Caki2 (cell line): Measurements from ENCODE around the gene RARG. TPM values are rescaled to one million over a fixed set of nuclear protein-coding genes. Genes with fewer than 3 reads are reported as not detected.
"Not testable (repeated sequence)": the region's sequence is repeated elsewhere in the genome, so short reads cannot be mapped to it uniquely, and the experiment has no call there.

Experiments used
- DNase-seq: peaks from one replicate; pipeline ENCODE4 v3.0.0-alpha.2; 2015; ENCODE audit warnings: low read depth
- in situ Hi-C: cut with HindIII; loops from 2 replicates; pipeline ENCODE4 v1.10.0; 2016; ENCODE audit warnings: low sequenced_read_pairs, low pct_unique_long_range_greater_than_20kb, mixed read lengths
- total RNA-seq: library from RNA; depleted of rRNA; stranded (reverse); fragments of >200 nt; shearing (Covaris generic); gene quantifications from 2 replicates; pipeline ENCODE4 v1.2.3, GENCODE V29; 2014; ENCODE audit warnings: low replicate concordance; rRNA removed

Gene RARG
- total RNA-seq, 1 experiment from 2014 or later: 28.6 TPM

DNA sequence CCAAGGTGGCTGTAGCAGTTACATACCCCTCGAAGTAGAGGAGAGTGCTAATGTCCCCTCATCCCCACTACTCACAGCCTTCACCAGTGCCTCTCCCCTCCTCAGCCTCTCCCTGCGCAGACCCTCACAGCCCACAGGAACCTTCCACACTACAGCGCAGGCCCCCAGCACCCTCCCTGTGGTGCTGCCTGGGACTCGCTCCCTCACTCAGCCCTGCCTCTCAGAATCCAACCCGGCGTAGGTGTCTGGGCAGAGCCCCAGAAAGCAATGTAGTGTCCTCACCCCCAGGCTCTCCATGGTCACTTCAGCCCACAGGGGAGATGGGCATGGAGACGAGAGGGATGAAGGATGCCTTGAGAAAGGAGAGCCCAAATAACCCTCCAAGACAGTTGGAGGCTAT, 62.4 kb downstream of the RARG start:
- in situ Hi-C loops: no loop called here
- DNase-seq: no peak

DNA sequence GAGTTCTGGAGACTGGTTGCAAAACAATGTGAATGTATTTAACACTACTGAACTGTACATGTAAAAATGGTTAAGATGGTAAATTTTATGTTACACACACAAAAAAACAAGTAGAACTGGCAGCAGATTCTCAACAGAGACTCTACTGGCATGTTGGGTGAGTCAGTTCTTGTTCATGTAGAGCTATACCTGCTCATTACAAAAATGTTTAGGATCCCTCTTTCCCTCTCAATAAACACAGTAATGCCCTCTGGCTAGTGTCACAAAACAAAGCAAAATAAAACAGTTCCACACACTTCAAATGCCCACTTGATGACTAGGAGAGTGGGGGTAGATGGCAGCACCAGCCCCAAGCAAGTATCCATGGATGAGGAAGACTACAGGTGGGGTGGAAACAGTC, 65.2 kb downstream of the RARG start:
- DNase-seq: no peak
- in situ Hi-C loops: no loop called here

DNA sequence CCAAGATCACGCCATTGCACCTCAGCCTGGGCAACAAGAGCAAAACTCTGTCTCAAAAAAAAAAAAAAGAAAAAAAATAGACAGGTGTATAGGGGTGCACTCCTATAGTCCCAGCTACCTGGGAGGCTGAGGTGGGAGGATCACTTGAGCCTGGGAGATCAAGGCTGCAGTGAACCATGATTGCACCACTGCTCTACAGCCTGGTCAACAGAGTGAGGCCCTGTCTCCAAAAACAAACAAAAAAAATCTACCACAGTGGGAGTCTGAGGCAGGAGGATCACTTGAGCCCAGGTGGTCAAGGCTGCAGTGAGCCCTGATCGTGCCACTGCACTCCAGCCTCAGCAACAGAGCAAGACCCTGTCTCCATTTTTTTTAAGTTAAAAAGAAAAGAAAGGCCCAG, 69.0 kb downstream of the RARG start:
- in situ Hi-C loops: not testable (repeated sequence)

DNA sequence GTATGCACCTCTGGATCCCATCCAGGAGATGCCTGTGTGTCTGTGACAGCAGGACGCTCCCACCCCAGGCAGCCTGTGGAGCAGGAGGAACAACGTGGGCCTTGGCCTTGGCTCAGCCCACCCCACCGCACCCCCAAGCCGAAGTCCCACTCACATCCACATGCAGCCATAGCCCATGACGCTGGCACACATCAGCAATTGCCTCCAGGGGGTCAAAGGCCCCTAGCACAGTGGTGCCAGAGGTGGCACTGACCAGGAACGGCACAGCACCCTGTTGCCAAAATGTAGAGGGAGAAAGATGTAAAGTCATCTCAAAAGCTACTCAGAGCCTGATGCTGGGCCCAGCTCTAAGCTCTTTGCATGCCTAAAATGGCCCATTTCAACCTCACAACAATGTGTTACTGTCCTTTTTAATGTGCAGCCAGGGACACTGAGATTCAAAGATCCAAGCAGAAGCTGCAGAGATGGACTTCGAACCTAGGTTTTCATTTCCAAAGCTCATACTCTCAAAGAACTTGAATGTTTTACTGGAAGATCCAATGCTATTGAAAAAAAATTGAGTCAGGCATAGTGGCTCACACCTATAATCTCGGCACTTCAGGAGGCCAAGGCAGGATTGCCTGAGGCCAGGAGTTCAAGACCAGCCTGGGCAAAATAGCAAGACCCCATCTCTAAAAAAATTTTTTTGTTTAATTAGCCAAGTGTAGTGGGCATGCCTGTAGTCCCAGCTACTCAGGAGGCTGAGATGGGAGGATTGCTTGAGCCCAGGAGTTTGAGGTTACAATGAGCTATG, 70.7 kb downstream of the RARG start:
- DNase-seq: no peak
- in situ Hi-C loops: no loop called here

More for the DNA sequence above, 69.0 kb downstream of the RARG start:
- not testable (repeated sequence) for DNase-seq

DNA sequence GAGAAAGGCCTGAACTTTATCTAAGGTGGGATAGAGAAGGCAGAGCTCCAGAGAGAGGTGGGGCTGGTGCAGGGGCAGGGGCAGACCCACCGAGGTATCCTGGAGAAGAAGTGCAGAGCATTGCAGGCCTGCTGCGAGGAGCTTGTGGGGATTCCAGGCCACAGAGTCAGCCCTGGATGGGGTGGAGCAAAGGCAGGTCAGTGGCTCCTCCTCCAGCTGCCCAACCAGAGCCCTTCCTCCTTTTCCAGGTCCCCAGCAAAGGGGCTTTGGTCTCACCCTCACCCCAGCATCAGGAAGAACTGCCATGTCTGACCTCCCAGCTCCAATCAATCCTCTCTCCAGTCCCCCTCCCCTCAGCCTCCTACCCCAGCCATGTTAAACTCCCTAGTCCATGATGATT, 71.3 kb downstream of the RARG start:
- no peak for DNase-seq
- in situ Hi-C loops: no loop called here

Other genes with a start within 250 kb of the RARG start
- gene EIF4B, start 225.8 kb downstream of the RARG start, total RNA-seq: 834 and 874 TPM in 2 replicates
- 5.1 and 5.6 TPM in 2 replicates for gene TNS2, start 182.1 kb downstream of the RARG start, total RNA-seq
- 35.2 and 48.2 TPM in 2 replicates for gene SPRYD3, start 152.8 kb downstream of the RARG start, total RNA-seq
- gene IGFBP6, start 134.5 kb downstream of the RARG start, total RNA-seq: 265 TPM in 2 replicates
- not detected in 2 replicates for gene SOAT2, start 128.7 kb downstream of the RARG start, total RNA-seq
- 6.2 and 6.8 TPM in 2 replicates for gene ZNF740, start 51.5 kb downstream of the RARG start, total RNA-seq
- gene CSAD, start 51.3 kb downstream of the RARG start, total RNA-seq: 2.5 and 3.6 TPM in 2 replicates
- gene ITGB7, start 25.0 kb downstream of the RARG start, total RNA-seq: 26.4 and 38.6 TPM in 2 replicates
- 24.6 and 36.2 TPM in 2 replicates for gene ESPL1, start 36.1 kb upstream of the RARG start, total RNA-seq
- 537 and 754 TPM in 2 replicates for gene PFDN5, start 63.3 kb upstream of the RARG start, total RNA-seq
- 88.8 and 89.8 TPM in 2 replicates for gene MYG1, start 67.5 kb upstream of the RARG start, total RNA-seq
- gene AAAS, start 89.4 kb upstream of the RARG start, total RNA-seq: 112 and 154 TPM in 2 replicates
- not detected in 2 replicates for gene SP7, start 104.1 kb upstream of the RARG start, total RNA-seq
- 23.3 and 39.3 TPM in 2 replicates for gene SP1, start 148.0 kb upstream of the RARG start, total RNA-seq
- not detected in 2 replicates for gene AMHR2, start 191.6 kb upstream of the RARG start, total RNA-seq
- 151 and 174 TPM in 2 replicates for gene PRR13, start 209.5 kb upstream of the RARG start, total RNA-seq
- 190 and 201 TPM in 2 replicates for gene PCBP2, start 219.9 kb upstream of the RARG start, total RNA-seq